SU-DHL-6 (cell line): ENCODE data around the gene FAM53B.

Experiments used
- CTCF ChIP-seq: fragments of 200-600 bp; sonication (generic); IDR thresholded peaks from one replicate; pipeline ENCODE4 v1.5.1; 2017; ENCODE audit warnings: antibody characterized with exemption, mild to moderate bottlenecking, low read length, moderate library complexity; ENCODE audit not compliant: insufficient read depth, poor library complexity, severe bottlenecking
- EZH2phosphoT487 ChIP-seq: fragments of 200-600 bp; sonication (generic), shearing (Covaris generic); conservative IDR thresholded peaks from 2 replicates; pipeline ENCODE4 v1.6.1; 2018; ENCODE audit warnings: mild to moderate bottlenecking, antibody characterized with exemption, low read length, moderate library complexity, mixed read lengths

GRCh38 chr10:124591123-124591495 lies 153.1 kb downstream of the FAM53B start:
- TF ChIP-seq CTCF (no peak), EZH2phosphoT487 (no peak)
